ENCODE data around the gene RASGRP1.
A peak's percentile ranks its signal among the peaks of the same experiment; 100 is the strongest.

The RASGRP1 gene

GRCh38 chr15:38440353-38441129 is 124.1 kb downstream of the RASGRP1 start:
- peak overlapping the region; percentile 45; the same call in 1 of the 2 replicates for H3K27ac ChIP-seq
- TF ChIP-seq CTCF (conservative IDR thresholded peaks at IDR 0.05) = peak; percentile 94

Data from VCaP (cell line).